Stimulated activated CD4-positive, alpha-beta T cell treated with anti-CD3 and anti-CD28 coated beads, Interleukin-4, amount 100 ng/mL, for 4 hours (primary cell): ENCODE results near the gene NPVF.

Experiments used
- DNase-seq, 2 experiments: peaks; one replicate each; pipeline ENCODE4 v3.0.0-alpha.2; 2020

NPVF gene, protein sequence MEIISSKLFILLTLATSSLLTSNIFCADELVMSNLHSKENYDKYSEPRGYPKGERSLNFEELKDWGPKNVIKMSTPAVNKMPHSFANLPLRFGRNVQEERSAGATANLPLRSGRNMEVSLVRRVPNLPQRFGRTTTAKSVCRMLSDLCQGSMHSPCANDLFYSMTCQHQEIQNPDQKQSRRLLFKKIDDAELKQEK

DNA sequence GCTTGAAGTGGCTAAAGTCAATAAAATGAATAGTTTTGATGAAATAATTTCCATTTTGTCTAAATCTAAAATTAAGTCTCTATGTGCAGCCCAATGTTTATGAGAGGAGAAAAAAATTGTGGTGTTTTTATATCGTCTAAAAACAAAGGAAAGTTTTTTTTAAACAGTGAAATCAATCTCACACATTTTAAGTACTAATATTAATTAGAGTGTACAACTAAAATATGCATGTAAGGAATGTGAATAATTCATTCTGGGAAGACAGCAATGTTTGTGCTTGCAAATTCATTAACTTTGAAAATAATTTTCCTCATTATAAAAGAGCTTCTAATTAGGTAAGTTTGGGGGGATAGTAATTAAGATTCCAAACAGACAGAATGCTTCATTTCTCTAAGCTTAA, at the start of gene NPVF:
Gene NPVF (minus strand): TSS at position 101 of the 400 bp plus-strand sequence. CDS start 47 bp downstream, at position 54.
- no peak for DNase-seq

DNA sequence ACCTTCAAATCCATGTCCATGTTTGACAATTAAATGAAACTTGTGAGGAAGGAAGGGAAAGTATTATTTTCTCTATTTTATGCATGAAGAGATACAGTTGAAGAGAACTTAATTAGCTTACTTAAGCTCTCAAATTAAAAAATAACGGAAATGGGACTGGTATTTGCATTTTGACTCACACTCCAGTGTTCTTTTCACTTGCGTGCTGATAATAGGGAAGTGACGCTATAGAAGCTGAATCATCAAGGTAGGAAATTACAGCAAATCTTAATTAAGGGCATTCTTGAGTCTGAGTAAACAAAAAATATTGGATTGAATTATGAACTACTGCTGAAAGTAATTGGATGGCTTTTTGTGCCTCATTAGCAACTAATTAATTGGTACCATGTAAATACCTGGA, 44.0 kb upstream of the NPVF start:
- no peak for DNase-seq

DNA sequence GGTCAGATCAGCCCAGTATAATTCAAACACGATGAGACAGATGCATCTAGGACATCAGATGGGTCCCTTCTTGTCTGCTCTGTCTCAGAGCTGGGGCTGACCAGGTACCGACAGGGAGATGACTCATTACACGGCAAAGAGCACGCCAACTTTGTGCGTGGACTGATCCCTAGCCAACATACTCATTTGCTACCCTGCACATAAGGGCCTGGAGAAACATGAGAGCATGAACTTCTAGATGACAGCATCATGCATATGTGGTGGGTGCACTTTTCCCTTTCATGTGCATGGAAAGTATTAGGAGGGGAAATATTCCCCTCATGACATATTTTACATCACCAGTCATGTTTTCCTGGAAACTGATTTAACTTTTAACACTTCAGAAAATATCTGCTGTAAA, 35.1 kb upstream of the NPVF start:
- no peak for DNase-seq

DNA sequence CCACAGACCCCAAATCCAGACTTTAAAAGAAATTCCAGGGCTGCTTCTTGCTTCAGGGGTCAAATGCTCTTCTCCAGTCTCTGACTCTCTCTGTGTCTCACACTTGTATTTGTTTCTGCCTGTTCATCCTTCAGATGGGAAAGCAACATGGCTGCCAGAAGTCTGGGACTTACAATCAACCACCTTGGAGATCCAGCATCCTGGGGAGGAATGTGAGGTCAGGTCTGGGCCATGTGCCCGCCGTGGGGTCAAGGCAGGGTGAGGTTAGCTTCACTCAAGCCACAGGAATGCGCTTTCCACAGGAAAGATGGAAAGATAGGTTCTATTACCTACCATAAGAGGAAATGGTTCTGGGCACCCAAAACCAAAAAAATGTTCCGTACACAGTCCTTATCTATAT, 34.3 kb upstream of the NPVF start:
- no peak for DNase-seq

DNA sequence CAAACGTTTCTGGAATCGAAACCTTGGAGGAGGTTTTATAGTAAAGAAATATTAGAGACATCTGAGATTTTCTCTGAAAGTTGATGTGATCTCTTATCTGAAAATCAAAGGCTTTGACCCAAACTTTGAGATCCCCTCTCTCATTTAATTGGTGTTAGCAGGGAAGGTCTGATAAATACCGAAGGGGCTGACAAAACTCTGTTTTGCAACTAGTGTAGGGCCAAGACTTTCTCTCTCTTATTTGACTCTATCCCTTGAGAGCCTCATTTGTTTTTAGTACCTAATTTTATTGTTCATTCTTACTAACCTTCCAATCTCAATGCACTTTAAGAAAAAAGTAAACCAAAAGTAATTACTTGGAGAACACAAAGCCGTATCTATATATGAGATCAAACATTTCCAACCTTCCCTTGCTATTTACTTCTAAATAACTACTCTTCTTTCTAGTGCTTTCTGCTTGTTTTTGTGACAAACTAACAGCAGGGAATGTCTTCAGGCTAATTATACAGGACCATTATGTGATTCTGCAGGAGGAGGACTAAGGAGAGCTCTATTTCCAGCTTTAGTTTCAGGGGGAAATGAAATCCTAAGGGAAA, 33.4 kb upstream of the NPVF start:
- no peak for DNase-seq

DNA sequence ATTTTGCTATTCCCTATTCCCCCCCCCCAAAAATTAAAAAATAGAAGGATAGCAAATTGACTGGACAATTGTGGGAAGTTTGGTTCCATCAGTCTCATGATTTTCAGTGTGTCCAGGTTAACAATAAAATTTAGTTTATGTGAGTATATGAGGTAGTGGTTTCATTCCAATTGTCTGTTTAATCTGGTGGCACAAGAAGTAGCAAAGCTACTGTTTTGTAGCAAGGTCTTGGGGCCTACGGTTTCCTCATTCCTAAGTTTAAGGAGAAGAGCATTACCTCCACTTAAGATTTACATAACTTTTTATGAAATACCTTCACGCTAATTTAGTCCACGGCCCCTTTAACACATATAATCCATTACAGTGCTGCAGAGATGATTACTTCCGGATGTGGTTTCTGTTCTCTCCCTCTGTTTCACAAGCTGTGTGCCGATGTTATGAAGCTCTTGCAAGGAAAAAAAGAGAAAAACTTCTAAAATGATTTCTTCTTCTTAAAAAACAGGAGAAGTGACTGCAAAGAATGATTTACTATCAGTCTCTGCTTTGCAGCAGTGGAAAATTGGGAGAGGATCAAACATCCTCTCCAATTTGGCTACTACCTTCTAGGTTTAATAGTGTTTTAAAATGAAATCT, 32.7 kb upstream of the NPVF start:
- no peak for DNase-seq

DNA sequence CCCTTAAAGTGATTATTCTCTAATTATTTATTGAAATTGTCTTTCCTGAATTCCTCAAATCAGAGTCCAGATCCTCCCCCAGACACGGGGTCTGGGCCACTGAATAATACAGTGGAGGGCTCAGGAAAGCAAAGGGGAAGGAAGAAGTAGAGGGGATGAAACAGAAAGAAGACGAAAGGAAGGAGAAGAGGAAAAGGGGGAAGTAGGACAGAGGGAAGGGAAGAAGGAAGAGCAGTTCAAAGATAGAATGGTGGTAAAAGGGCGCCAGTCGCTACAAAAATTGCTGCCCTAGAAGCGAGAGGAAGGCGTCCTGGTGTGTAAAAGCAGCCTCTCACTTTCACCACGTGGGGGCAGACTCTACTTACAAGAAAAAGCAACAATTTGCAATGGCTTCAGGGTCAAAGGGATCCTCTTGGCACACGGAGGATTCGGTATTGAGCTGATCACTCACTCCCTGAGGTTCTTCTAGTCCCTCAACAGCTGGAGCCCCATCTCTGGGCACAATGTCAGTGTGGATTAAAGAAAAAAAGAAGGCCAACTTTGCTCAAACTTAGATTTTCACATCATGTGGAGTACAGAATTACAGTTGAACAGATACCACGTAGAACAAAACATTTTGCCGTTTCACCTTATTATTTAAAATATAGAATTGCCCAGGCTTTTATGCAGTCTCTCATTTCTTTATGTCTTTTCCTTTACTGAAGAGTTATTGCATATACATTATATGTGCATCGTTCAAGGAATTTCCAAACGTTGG, 31.4 kb upstream of the NPVF start:
- DNase-seq = peak; percentile 41 to 58

DNA sequence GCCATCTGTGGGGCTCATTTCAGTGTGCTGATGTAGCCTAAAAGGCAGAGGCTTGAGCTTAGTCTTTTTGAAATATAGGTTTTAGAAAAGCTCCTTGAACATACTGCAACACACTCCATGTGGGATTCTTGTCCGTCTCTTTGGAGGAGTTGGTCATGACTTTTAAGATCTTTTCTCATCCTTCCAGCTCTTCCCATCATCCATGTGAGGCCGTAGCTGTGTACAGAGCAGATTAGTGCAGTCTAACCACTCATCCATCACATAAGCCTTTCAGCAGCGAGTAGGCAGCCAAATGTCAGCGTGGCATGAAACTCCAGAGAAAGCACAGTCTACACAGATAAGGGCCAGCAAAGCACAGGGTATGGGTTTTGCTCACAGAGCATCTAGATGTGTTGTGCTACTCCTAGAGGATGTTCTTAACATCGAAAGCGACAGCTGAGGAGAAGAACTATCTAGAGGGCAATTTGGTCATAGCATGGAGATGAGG, 28.1 kb upstream of the NPVF start:
- no peak for DNase-seq

DNA sequence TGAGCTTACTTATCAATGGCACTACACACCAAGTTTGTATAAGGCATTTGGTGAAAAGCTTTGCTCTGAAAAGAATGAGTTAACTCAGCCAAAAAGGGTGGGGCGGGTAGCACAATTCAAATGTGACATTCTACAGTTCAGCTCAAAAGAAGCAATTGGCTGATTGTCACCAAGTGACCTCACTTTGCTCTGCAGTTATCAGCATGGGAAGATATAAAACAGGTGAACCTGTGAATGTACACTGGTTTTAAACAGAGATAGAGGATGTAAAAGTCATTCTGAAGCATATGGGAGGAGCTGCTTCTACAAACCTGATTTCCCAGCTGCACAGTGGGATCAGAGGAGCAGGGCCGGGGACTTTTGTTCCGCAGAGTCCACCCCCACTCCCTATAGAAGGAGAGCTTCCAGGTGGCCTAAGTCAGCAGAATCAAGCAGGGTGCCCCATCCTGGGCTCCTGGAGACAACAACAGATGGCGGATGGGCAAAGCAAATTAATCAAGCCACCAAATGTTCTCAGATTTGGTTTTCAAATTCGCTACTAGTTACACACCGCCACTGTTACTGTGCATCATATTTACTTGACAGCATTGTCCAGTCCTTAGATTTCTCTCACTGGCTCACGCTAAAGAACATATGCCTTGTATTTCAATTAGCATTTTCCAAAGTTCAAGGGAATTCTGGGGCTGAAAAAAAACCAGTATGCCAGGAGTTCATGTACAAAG, 27.5 kb upstream of the NPVF start:
- DNase-seq = no peak

DNA sequence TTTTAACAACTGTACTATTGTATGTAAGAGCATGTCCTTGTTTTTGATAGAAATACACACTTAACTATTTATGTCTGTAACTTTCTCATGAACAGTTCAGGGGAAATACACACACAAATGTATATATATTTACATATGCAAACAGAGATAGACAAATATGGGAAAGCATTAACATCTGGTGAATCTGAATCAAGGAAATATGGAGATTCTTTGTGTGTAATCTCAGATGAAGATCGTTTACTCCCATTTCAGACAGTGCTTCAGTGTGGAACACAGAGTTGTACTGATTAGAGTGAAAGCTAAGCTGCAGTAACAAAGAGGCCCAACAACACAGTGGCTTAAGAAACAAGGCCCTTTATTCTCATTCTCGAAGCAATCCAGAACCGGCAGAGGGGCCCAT, 26.3 kb upstream of the NPVF start:
- no peak for DNase-seq

DNA sequence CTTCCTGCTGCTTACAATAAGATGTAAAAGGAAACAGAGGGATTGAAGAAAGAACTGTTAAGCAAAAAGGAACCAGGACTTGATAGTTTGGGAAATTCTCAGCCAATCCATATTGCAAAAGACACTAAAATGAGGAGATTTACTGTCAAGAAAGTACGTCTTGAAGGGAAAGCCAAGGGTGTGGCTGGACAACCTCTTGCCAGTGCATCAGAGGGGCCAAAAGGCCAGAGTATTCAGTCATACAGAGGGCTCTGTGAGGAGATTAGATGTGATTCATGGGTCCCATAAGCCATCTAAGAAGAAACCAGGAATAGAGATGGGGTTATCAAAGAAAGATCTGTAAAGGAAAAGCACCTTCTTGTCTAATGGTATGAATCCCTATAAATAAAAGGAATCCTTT, 25.4 kb upstream of the NPVF start:
- no peak for DNase-seq

DNA sequence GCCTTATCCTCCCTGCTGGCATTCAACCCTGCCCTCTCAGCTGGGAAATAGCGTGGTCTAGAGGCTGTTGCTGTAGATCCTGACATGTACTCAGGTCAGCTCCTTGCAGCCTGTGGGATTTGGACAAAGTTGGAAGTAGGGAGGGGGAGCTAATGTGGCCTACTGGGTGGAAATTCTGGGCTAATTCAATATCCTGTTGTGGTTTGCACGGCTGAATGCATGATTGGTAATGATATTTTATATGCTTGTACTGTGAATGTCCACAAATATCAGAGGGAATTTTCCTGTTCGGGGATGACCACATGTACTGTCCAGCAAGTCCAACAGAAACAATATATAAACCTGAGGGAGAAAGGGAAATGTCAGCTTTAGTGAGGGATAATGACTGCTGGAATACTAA, 22.1 kb upstream of the NPVF start:
- no peak for DNase-seq

DNA sequence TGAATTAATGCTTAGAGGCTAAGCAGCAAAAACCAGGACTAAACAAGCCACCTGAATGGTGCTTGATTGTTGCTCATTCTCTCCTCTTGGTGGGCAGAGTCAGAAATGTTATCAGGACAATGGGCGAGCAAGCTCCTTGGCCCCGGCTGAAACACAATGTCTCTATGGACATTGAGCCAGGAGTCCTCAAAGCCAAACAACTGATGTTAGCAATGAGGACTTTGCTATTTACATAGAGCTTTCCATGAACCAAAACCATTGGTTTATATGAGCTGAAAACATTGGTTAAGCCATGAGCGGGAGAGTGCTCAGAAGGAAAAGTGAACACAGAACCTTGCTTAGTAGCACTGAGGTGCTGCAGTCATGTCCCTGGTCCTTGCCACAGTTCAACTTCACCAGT, 21.5 kb upstream of the NPVF start:
- no peak for DNase-seq

DNA sequence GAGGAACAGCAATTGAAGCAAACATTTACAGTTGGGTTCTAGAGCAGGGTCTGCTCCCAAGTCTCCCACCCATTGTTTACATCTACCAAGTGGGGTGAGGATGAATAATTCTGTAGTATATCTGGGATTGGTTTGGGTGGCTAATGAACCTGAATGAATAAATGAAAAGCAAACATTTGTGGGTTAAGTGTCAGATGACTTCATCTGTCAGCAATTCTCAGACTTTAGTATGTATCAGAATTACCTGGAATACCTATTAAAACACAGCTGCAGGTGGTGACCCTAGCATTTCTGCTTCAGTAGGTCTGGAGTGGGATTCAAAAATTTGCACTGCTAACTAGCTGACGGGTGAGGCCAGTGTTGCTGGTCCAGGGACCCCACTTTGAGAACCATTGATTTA, 18.0 kb upstream of the NPVF start:
- no peak for DNase-seq

DNA sequence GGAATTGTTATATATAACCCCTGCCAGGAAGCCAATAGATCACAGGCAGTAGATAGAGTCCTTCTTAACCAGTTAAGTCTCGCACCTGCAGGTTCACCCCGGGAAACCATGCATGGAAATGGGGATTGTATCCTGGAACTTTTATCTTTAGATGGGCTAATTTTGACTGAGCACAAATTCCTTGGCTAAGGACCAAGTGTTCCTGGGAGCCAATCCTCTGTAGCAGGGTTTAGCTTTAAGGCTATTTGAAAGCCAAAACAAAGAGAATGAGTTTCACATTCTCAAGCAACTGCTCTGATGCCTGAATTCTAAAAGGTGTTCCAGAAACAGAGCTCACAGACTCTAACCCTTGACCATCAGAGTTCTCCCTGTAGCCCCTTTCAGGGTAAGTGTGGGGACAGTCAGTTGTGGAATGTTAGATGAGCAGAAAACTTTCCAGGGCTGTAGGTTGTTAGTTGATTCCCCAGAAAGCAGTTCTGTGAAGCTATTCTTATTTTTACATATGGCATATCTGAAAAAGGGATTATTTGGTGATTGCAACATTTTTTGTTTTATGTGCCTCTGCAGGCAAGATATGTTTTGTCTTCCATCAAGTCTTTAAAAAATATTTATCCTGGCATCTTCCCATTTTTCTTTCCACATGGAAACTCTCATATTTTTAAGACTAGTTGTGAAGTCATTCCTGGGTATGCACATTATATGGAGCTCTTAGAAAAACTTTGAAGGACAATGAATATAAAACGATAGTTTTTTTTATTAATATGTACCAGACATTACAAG, 16.2 kb upstream of the NPVF start:
- DNase-seq = no peak

DNA sequence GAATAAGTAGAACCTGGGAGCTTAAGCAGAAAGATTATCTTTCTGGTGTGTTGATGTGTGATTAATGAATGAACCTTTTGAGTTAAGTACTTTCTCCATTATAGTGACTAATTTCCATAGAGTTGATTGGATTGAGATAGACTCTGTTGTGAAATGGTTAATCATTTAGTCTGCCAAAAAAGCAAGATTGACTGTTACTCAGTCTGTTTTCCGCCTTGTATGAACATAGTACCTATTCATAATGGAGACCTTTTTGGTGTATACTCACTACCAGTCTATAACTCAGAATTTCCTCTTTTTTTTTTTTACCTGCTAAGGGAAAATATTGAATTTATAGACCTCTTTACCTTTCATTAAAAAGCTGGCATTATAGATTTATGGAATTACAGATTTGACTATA, 14.4 kb upstream of the NPVF start:
- DNase-seq = no peak

DNA sequence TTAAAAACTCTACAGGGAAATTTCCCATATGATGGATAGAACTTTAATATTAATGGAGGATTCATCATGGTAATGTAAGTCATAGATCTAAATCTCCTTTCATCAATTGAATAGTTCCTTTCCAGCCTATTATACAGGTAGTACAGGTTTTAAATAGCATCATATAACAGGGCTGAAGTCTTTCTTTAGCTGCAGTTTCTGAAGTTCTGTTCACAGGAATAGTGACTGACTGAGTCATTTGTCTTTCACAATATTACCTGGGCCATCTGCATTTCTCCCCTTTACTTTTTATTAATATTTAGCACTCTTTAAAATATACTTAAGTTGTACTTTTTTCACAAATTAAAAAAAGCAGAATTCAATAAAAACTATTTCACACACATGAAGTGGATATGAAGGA, 12.6 kb upstream of the NPVF start:
- DNase-seq = no peak

DNA sequence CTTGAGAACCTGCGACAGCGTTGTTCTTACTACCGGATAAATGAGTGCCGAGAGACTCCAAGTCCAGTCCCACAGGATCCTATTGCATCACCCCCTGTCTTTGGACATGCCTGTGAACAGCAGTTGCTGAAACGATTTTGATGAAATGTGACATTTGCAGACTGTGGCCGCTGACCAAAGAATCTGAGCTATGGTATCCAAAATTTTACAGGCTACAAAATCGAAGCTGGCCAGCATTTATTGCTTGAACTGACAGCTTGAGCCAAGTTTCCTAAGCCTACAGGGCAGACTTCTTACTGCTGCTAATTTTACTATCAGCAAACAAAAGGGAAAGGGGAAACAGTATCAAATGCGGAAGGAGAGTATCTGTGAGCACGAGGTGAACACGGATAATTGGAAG, 12.1 kb upstream of the NPVF start:
- DNase-seq = no peak

DNA sequence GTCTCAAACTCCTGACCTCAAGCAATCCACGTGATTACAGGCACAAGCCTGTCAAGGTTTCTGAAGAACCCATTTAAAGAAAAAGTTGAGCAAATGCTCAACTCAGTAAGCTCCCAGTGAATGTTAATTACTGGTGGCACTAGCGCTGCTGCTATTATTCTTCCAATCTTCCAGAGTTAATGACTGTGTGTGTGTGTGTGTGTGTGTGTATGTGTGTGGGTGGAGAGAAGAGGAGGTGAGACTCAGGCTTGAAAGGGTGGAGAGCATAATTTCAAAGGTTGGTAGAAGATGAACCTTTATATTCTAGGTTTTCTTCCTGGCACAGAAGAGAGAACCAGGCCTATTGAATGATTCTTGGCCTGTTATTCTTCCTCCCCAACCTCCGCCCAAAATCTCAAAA, 11.6 kb upstream of the NPVF start:
- no peak for DNase-seq

DNA sequence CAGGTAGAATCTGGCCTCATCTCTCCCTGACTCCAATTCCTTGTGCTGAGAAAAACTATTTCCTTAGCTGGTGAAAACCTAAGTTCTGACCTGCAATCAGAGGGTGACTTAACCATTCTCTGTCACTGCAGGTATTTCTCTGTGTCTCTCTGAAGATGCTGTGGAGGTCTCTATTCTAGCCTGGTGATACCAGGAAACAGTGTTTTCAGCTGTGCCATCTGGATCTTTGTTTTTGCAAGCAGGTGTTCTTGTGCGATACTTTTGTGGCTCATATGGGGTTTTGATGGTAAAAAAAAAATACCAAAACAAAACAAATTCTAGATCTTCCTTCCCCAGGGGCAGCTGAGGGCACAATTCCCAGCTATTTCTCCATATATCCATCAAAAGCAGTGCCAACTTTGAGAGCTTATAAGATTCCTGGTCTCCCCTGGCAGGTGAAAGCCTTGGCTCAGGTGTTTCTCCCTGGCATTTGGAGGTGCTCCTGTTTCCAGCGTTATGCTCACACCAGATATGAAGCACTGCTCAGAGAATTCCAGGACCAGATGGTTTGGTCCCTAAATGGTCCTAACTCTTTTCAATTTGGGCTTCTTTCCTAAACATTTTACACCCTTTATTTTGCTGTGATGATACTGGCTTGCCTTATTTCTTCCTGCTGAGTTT, 9.9 kb upstream of the NPVF start:
- no peak for DNase-seq

DNA sequence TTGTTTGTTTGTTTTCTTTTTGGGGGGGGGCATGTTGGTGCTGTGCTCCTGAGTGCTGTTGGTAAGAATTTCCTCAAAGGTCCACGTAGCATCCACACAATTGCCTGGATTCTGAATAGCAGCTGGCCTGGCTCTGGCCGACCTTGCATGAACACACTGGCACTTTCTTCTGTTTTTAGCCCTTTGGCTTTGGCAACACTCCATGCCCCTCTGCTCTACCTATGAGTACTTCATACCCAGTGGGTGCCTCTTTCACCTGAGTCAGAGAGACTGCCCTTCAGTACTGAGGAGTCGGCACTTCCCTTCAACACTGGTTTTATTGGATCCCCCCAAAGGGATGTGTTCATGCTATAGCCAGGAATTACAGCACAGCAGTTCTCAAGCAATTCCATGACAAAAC, 7.2 kb upstream of the NPVF start:
- DNase-seq = no peak

DNA sequence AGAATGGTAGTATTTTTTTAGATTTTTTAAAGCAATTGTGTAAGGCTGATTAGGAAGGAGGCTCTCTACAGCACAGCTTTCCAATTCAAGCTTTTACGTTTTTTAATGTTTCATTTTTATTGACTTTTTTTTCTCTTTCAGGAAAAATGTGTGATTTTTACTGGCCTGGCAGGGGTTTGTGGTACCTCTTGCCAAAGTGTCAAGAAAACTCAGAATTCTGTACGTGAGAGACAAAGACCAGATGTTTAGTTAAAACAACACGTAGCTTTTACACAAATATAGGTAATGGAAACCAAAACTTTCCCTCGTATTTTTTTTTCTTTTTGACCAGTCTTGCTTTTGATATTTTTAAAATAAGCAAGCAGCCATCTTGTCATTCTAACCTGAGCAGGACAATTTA, 6.0 kb upstream of the NPVF start:
- no peak for DNase-seq
